NCI-H2227 (cell line): ENCODE data around the gene LAMC3.
"Not testable (repeated sequence)": the region's sequence is repeated elsewhere in the genome, so short reads cannot be mapped to it uniquely, and the experiment has no call there.

Experiments used
- DNase-seq: peaks from one replicate; lab custom pipeline; 2025; ENCODE audit not compliant: unreplicated experiment; lab: John Stamatoyannopoulos, UW

The LAMC3 gene

GRCh38 chr9:131027048-131027871 is 18.3 kb downstream of the LAMC3 start:
- no peak for DNase-seq

- DNase-seq, result no peak
Measured at GRCh38 chr9:131027872-131028179, 18.9 kb downstream of the LAMC3 start.

GRCh38 chr9:131028221-131028884 is 19.4 kb downstream of the LAMC3 start:
- no peak for DNase-seq

- DNase-seq, result no peak
Measured at GRCh38 chr9:131028931-131029573, 20.1 kb downstream of the LAMC3 start.

GRCh38 chr9:131029574-131029952 is 20.6 kb downstream of the LAMC3 start:
- no peak for DNase-seq

- DNase-seq, result no peak
Measured at GRCh38 chr9:131030239-131031004, 21.4 kb downstream of the LAMC3 start.

- DNase-seq, result no peak
Measured at GRCh38 chr9:131031005-131031641, 22.1 kb downstream of the LAMC3 start.

GRCh38 chr9:131031642-131032005 is 22.6 kb downstream of the LAMC3 start:
- DNase-seq, result no peak

- no peak for DNase-seq
Measured at GRCh38 chr9:131032384-131032783, 23.4 kb downstream of the LAMC3 start.

GRCh38 chr9:131033269-131034224 is 24.6 kb downstream of the LAMC3 start:
- DNase-seq, result no peak

- DNase-seq, result no peak
Measured at GRCh38 chr9:131034268-131034667, 25.3 kb downstream of the LAMC3 start.

- DNase-seq, result not testable (repeated sequence)
Measured at GRCh38 chr9:131034749-131035148, 25.8 kb downstream of the LAMC3 start.

- no peak for DNase-seq
Measured at GRCh38 chr9:131035548-131035947, 26.6 kb downstream of the LAMC3 start.

- DNase-seq, result no peak
Measured at GRCh38 chr9:131036071-131036470, 27.1 kb downstream of the LAMC3 start.

- no peak for DNase-seq
Measured at GRCh38 chr9:131036529-131037334, 27.8 kb downstream of the LAMC3 start.

- no peak for DNase-seq
Measured at GRCh38 chr9:131037335-131038255, 28.6 kb downstream of the LAMC3 start.

- no peak for DNase-seq
Measured at GRCh38 chr9:131038256-131039128, 29.5 kb downstream of the LAMC3 start.
